Measurements from ENCODE around the gene CLDND1.

DNA sequence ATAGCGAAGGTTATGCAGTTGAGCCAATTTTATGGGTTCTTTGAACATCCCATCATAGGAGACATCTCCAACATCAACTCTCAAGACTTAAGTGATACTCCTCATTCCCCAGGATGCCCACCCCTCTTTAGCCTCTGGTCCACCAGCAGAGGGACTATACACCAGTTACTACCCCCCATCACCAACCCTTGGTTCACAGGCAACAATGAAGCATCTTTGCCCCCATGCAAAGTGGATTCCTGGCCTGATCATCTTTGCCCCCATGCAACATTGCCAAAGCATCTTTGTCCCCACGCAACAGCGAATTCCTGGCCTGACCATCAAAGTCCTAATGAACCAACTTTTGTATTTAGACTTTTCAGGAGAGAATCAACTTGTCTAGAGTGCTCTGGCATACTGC is 28.1 kb upstream of the CLDND1 start:
- TF ChIP-seq, protein P1, sequence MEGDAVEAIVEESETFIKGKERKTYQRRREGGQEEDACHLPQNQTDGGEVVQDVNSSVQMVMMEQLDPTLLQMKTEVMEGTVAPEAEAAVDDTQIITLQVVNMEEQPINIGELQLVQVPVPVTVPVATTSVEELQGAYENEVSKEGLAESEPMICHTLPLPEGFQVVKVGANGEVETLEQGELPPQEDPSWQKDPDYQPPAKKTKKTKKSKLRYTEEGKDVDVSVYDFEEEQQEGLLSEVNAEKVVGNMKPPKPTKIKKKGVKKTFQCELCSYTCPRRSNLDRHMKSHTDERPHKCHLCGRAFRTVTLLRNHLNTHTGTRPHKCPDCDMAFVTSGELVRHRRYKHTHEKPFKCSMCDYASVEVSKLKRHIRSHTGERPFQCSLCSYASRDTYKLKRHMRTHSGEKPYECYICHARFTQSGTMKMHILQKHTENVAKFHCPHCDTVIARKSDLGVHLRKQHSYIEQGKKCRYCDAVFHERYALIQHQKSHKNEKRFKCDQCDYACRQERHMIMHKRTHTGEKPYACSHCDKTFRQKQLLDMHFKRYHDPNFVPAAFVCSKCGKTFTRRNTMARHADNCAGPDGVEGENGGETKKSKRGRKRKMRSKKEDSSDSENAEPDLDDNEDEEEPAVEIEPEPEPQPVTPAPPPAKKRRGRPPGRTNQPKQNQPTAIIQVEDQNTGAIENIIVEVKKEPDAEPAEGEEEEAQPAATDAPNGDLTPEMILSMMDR (IDR thresholded peaks at IDR 0.05; ENCODE audit: poor library complexity), result no peak
- no peak for TF ChIP-seq EZH2 (IDR thresholded peaks at IDR 0.05; ENCODE audit: borderline replicate concordance)
- no peak for TF ChIP-seq EZH2phosphoT487 (IDR thresholded peaks at IDR 0.05; ENCODE audit: low read depth, severe bottlenecking, unreplicated experiment)

Measured in hepatocyte (in vitro differentiated cells).